Germinal center (tissue), 1 donor: Measurements from ENCODE around the gene KAT2B.
"Not testable (repeated sequence)": the region's sequence is repeated elsewhere in the genome, so short reads cannot be mapped to it uniquely, and the experiment has no call there.

Experiments used
- DNase-seq: peaks from one replicate; pipeline ENCODE4 v3.0.0; 2012; ENCODE audit warnings: mixed read lengths, low spot score

Gene KAT2B

GRCh38 chr3:20039765-20040547 is at the start of gene KAT2B:
TSS of gene KAT2B (plus strand) at chr3:20040446. CDS start at chr3:20040478, 32 bp downstream.
- DNase-seq, result peak; percentile 90

- no peak for DNase-seq
These were observed 45.5 kb upstream of the KAT2B start for GRCh38 chr3:19994796-19995195.

GRCh38 chr3:19997502-19997901 is 42.7 kb upstream of the KAT2B start:
- DNase-seq, result no peak

- DNase-seq, result no peak
These were observed 38.3 kb upstream of the KAT2B start for GRCh38 chr3:20001932-20002331.

GRCh38 chr3:20007960-20008359 is 32.3 kb upstream of the KAT2B start:
- DNase-seq, result no peak

GRCh38 chr3:20008646-20009045 is 31.6 kb upstream of the KAT2B start:
- no peak for DNase-seq

GRCh38 chr3:20012164-20012563 is 28.1 kb upstream of the KAT2B start, which contains the start of gene PP2D1:
TSS of gene PP2D1 (minus strand) at chr3:20012264. CDS start at chr3:20012072, 192 bp downstream.
- DNase-seq, result no peak

GRCh38 chr3:20013396-20013795 is 26.9 kb upstream of the KAT2B start:
- no peak for DNase-seq

- no peak for DNase-seq
These were observed 24.7 kb upstream of the KAT2B start for GRCh38 chr3:20015525-20015924.

DNA sequence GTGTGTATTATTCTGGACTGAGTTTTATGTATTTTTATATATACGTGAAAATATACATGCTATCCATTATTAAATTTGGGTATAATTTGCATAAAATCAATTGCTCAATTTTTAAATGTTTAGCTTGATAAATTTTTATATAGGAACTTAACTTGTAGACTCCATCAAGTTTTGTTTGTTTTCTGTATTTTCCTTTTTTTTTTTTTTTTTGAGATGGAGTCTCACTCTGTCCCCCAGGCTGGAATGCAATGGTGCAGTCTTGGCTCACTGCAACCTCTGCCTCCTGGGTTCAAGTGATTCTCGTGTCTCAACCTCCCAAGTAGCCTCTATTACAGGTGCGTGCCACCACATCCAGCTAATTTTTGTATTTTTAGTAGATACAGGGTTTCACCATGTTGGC is 24.2 kb upstream of the KAT2B start:
- DNase-seq, result not testable (repeated sequence)

DNA sequence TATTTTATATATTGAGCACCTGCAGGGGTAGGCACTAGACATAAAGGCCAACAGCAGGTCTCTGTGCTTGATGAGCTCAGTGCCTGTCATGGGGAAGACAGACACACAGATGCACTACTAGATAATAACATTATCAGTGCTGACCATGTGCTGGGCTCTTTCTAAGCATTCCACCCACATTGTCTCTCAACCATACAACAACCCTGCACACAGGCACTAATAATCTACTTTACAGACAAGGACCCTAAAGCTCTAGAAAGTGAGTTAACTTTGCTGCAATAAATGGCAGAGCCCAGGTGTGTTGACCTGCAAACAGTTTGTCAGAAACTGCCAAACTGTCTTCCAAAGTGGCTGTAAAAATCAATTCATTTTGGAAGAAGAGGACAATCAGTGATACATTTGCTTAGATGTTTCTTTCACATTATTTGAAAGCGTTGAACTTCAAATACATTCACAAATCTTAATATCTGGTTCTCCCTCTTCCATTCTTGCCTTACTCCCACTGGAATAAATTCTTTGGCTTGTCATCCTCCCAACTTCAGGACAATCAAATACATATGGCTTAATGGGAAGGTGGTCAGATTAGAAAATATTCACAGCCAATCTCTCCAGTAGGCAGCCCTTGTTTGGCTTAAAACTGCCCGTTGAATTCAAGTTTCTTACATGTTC is 17.2 kb upstream of the KAT2B start:
- no peak for DNase-seq

DNA sequence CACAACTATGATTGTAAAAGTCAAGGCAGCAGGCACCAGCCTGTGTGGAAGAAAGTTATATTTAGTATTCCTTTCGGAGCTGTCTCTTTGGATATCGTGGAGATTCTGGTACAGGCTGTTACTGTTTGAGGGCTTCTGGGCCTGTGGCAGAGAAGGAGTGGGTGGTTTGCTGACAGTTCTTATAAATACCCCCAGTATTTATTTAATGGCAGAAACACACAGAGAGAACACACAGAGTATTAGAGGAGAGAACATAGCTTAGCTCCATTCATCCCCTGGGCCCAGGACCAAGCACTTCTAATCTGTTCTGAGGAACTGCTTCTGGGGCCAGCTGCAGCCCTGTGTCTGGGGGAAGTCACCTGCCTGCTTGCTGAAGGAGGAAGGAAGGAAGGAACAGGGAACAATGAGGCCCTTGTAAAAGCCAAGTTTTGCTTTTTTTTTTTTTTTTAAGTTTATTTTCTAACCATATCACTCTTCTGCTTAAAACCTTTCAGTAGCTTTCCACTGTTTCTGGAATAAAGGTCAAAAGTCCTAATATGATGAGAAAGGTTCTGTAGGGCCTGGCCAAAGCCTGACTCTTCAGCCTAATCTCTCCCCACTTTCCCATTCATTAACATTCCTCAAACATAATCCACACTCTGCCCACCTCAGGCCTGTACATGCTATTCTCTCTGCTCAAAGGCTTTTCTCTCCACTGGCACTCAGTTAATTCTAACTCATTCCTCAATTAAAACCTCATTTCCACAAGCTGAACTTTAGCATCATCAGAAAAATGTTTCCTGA is 16.4 kb upstream of the KAT2B start:
- DNase-seq, result no peak

DNA sequence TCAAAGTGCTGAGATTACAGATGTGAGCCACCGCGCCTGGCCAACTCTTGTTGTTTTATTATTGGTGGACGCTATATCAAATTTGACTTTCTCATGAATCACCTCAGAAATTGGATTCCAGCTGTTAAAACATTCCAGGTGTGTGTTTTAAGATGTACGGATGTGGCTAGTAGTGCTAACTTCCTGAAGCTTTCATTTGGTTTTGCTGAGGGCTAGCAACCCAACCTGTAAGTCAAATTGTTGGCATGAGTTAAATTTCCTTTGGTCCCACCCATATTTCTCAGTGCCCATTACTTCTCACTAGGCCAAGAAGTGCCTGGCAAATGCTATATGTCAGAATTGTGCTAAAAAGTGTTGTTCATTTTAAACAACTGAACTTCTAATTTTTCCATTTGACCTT is 13.1 kb upstream of the KAT2B start:
- no peak for DNase-seq

- DNase-seq, result no peak
These were observed 11.3 kb upstream of the KAT2B start for GRCh38 chr3:20028905-20029331.

DNA sequence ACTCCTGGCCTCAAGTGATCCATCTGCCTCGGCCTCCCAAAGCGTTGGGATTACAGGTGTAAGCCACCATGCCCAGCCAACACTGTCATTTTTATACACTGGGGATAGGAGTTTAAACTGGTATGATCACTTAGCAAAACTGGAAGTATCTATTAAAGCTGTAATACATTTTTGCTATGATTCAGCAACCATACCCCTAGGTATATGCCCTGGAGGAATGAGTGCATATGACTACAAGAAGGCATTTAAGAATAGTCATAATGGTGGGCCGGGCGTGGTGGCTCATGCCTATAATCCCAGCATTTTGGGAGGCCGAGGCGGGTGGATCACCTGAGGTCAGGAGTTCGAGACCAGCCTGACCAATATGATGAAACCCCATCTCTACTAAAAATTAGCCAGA is 8.3 kb upstream of the KAT2B start:
- DNase-seq, result not testable (repeated sequence)

DNA sequence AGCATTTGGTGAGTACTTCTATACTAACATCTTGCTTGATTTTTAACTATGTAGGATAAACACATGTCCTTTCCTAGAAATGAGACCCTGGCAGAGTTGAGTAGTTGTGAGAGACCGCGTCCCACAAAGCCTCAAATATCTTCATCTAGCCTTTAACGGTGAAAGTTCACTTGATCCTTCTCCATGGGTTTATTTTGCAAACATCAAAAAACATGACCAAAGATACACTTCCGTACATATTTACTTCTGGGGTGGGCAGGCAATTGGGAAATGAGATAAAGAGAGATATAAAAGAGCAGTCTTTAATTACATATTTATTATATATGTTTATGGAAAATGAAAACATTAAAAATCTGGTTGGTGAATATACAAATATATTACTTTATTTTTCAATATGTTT is 5.2 kb upstream of the KAT2B start:
- no peak for DNase-seq

- no peak for DNase-seq
These were observed 2.8 kb upstream of the KAT2B start for GRCh38 chr3:20037255-20037996.

DNA sequence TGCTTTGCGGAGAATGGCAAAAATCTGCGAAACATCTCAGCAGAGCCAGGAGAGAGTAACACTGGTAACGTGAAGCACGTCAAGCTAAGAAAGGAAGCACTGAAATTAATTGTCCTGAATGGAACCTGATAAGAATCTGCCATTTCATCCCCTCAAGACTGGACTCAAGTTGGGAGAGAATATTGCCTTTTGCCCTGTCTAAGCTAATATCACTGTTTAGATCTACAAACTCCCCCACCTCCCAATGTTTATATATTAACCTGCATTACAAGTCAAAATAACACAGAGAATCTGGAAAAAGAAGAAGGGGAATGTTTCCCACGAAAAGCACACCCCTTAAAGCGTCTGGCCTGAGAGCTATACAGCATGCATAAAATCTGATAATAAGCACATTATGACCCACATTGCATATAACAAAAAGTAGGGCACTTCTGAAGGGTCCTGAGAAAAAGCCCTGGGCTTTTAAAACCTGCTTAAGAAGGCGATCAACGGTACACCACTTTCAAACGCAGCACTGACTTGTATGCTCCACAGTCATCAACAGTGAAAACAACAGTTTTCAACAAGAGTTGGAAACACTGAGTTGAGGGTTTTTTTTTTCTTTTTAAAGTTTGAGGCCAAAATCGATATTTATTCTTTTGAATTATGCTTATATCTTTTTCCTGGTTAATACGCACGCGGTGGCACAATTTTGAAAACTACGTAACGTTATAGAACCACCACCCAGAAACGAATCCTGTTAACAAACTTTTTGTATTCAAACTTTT is 1.4 kb upstream of the KAT2B start:
- DNase-seq, result no peak

DNA sequence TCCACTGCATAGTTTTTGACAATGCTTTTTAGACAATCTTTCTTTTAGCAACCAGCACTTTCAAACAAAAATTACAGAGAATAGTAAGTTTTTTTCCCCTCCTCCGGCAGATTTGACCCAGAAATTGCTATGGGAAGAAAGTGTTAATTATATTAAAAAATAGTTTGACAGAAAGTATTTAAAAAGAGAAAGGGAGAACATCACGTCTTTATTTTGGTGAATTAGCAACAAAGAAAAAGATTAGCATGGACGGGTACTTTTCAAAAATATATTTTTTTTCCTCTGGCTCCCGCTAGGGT is 831 bp upstream of the KAT2B start:
- DNase-seq, result no peak

GRCh38 chr3:20040548-20041196 is 426 bp downstream of the KAT2B start:
- DNase-seq, result peak; percentile 83
